Eye (tissue), 1 donor: ENCODE data around the gene UBR3.

Source experiments
- DNase-seq: peaks from one replicate; pipeline ENCODE4 v3.0.0-alpha.2; 2015

Gene UBR3

GRCh38 chr2:170013802-170014551, 186.7 kb downstream of the UBR3 start:
- peak; percentile 81 for DNase-seq

- DNase-seq = no peak
Observed at GRCh38 chr2:170014769-170015168, 187.5 kb downstream of the UBR3 start.

GRCh38 chr2:170017860-170018532, 190.7 kb downstream of the UBR3 start:
- no peak for DNase-seq

- DNase-seq = no peak
Observed at GRCh38 chr2:170019060-170019805, 192.0 kb downstream of the UBR3 start.

- DNase-seq = no peak
Observed at GRCh38 chr2:170020777-170021176, 193.5 kb downstream of the UBR3 start.

GRCh38 chr2:170022692-170023091, 195.4 kb downstream of the UBR3 start:
- no peak for DNase-seq

- no peak for DNase-seq
Observed at GRCh38 chr2:170024721-170025120, 197.5 kb downstream of the UBR3 start.

GRCh38 chr2:170025223-170025622, 198.0 kb downstream of the UBR3 start:
- DNase-seq = no peak

GRCh38 chr2:170026361-170026760, 199.1 kb downstream of the UBR3 start:
- DNase-seq = no peak

GRCh38 chr2:170029551-170029950, 202.3 kb downstream of the UBR3 start:
- DNase-seq = no peak

- no peak for DNase-seq
Observed at GRCh38 chr2:170030040-170030439, 202.8 kb downstream of the UBR3 start.

- no peak for DNase-seq
Observed at GRCh38 chr2:170031288-170031687, 204.0 kb downstream of the UBR3 start.

- DNase-seq = no peak
Observed at GRCh38 chr2:170034596-170034995, 207.3 kb downstream of the UBR3 start.

- DNase-seq = no peak
Observed at GRCh38 chr2:170038734-170039133, 211.5 kb downstream of the UBR3 start.

- no peak for DNase-seq
Observed at GRCh38 chr2:170039401-170040172, 212.3 kb downstream of the UBR3 start.

- no peak for DNase-seq
Observed at GRCh38 chr2:170044751-170045478, 217.7 kb downstream of the UBR3 start.

GRCh38 chr2:170047331-170048065, 220.2 kb downstream of the UBR3 start:
- DNase-seq = no peak

- DNase-seq = no peak
Observed at GRCh38 chr2:170052151-170052550, 224.9 kb downstream of the UBR3 start.

- DNase-seq = no peak
Observed at GRCh38 chr2:170054997-170055396, 227.7 kb downstream of the UBR3 start.

GRCh38 chr2:170056900-170057299, 229.6 kb downstream of the UBR3 start:
- no peak for DNase-seq

GRCh38 chr2:170063456-170064235, 236.4 kb downstream of the UBR3 start:
- no peak for DNase-seq
